ENCODE results near the gene MINDY4.

MINDY4 gene

GRCh38 chr7:30750010-30750409 lies 21.2 kb upstream of the MINDY4 start:
- no peak overlapping the region for H3K4me3 ChIP-seq (replicated peaks; ENCODE audit: insufficient read depth, low read length)
- TF ChIP-seq GABPA (IDR thresholded peaks at IDR 0.05; ENCODE audit: low read depth) (no peak), CTCF (IDR thresholded peaks at IDR 0.05; ENCODE audit: insufficient read depth, low read length) (no peak), SPI1 (IDR thresholded peaks at IDR 0.05; ENCODE audit: borderline replicate concordance, low read depth) (no peak), REST (IDR thresholded peaks at IDR 0.05; ENCODE audit: insufficient replicate concordance, low read depth) (no peak), POLR2AphosphoS5 (IDR thresholded peaks at IDR 0.05; ENCODE audit: low read depth) (no peak)
- H3K27me3 ChIP-seq (ENCODE audit: insufficient read depth, poor library complexity, severe bottlenecking): no peaks in the 10 kb centered on the region
- no peak for DNase-seq (ENCODE audit: low read depth in 1 of 2, low spot score in 1 of 2)
- H3K27ac ChIP-seq (replicated peaks): no peak overlapping the region

DNA sequence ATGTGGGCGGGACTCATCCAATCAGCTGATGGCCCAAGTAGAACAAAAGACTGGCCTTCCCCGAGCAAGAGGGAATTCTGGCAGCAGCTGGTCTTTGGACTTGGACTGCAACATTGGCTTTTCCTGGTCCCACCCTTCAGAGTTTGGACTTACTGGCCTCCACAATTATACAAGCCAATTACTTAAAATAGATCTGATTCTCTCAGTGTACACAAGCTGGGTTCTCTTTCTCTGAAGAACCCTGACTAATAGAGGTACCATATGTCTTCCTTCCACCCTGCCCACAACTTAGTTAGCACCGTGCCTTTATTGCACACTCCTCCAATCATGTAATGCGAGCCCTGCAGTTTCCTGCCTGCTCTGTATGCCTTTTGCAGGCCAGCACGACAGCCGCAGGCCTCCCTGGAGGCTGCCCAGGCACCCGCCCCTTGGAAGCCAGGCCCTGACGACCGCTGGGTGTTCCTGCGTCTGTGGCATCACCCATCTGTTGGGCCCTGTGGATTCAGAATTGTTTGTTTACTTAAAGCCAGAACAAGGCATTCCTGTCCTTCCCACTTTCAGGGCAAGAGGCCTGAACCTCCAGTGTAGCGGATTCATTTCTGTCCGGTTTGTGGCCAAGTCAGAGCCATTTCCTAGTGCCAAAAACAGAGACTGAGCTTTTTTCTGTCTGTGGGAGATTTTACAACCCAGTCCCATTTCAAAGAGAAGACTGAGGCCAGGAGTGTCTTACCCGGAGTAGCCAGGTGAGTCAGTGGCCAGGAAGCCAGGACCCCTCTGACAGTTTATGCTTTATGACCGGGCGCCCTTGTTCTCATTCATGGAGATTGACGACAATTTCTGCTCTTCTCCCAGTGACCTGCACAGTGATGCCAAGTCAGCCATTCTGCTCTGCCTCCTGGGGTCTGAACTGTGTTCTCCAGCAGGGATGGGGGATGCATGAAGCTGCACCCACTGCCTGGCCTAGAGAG lies 20.2 kb upstream of the MINDY4 start:
- no peak for DNase-seq (ENCODE audit: low read depth in 1 of 2, low spot score in 1 of 2)
- TF ChIP-seq REST (IDR thresholded peaks at IDR 0.05; ENCODE audit: insufficient replicate concordance, low read depth) (no peak), SPI1 (IDR thresholded peaks at IDR 0.05; ENCODE audit: borderline replicate concordance, low read depth) (no peak), GABPA (IDR thresholded peaks at IDR 0.05; ENCODE audit: low read depth) (no peak), CTCF (IDR thresholded peaks at IDR 0.05; ENCODE audit: insufficient read depth, low read length) (no peak), POLR2AphosphoS5 (IDR thresholded peaks at IDR 0.05; ENCODE audit: low read depth) (no peak)
- H3K27ac ChIP-seq (replicated peaks): no peak overlapping the region
- no peaks in the 10 kb centered on the region for H3K27me3 ChIP-seq (ENCODE audit: insufficient read depth, poor library complexity, severe bottlenecking)
- H3K4me3 ChIP-seq (replicated peaks; ENCODE audit: insufficient read depth, low read length): no peak overlapping the region

DNA sequence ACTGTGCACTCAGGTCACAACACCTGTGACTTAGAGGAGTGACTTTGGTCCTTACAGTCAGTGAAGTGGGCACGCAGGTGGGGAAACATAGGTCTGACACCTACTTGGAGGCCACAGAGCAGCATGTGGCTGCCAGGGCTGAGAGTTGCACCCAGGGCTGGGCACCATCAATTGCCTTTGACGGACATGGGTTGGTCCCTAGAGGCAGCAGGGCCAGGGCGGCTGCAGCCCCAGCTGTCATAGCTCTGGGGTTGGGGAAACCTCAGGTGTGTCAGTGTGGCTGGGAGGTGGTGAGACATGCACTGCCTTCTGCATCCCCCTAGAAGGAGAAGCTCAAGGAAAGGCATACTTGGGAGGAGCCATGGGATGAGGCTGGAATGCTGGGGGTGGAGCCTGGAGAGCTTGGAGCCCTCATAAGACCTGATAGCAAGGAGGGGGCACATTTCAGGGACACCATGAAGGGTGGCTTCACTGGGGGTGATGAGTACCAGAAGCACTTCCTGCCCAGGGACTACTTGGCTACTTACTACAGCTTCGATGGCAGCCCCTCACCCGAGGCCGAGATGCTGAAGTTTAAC lies 19.4 kb upstream of the MINDY4 start, which contains the start of gene INMT:
TSS of gene INMT (plus strand) at position 440 of the 578 bp plus-strand sequence. CDS start at position 456, 16 bp downstream.
- no peak within 1 kb of the TSS for H3K4me3 ChIP-seq (replicated peaks; ENCODE audit: insufficient read depth, low read length)
- no peak within 1 kb of the TSS for H3K27ac ChIP-seq (replicated peaks)
- no peaks in the 10 kb centered on the region for H3K27me3 ChIP-seq (ENCODE audit: insufficient read depth, poor library complexity, severe bottlenecking)
- TF ChIP-seq SPI1 (IDR thresholded peaks at IDR 0.05; ENCODE audit: borderline replicate concordance, low read depth) (no peak), POLR2AphosphoS5 (IDR thresholded peaks at IDR 0.05; ENCODE audit: low read depth) (no peak), REST (IDR thresholded peaks at IDR 0.05; ENCODE audit: insufficient replicate concordance, low read depth) (no peak), GABPA (IDR thresholded peaks at IDR 0.05; ENCODE audit: low read depth) (no peak), CTCF (IDR thresholded peaks at IDR 0.05; ENCODE audit: insufficient read depth, low read length) (no peak)
- DNase-seq (ENCODE audit: low read depth in 1 of 2, low spot score in 1 of 2): no peak

Data from HL-60 (cell line).